Fibroblast of pulmonary artery (primary cell): ENCODE data around the gene OSGIN1.

Experiments used
- DNase-seq: peaks from one replicate; pipeline ENCODE4 v3.0.0-alpha.2; 2010; ENCODE audit warnings: low read depth
- H3K4me3 ChIP-seq: replicated peaks from 2 replicates; pipeline ENCODE4 v1.5.1; 2011; ENCODE audit warnings: low read depth, mild to moderate bottlenecking, control low read depth, low read length, moderate library complexity
- TF ChIP-seq, protein P1 (sequence below): IDR thresholded peaks from 2 replicates; pipeline ENCODE4 v1.5.1; 2011; ENCODE audit warnings: mild to moderate bottlenecking, control low read depth, low read length, inconsistent platforms; ENCODE audit errors: missing control alignments

Gene OSGIN1

DNA sequence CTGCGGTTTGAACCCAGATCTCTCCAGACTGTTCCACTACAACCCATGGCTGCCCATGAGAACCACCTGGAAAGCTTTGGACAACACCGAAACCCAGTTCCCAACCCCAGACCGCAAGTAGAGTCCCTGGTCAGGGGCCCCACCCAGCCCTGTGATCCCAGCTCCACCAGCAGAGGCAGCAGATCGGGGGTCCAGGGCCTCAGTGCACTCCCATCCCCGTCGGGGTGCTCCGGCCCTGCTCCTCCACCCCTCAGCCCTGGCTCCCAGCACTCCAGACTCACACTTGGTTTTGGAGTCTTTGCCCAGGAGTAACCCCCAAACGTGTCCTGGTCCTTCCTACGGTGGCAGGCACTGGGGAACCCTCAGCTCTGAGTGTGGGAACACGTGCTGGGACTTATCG lies 20.7 kb upstream of the OSGIN1 start:
- TF ChIP-seq, protein P1, sequence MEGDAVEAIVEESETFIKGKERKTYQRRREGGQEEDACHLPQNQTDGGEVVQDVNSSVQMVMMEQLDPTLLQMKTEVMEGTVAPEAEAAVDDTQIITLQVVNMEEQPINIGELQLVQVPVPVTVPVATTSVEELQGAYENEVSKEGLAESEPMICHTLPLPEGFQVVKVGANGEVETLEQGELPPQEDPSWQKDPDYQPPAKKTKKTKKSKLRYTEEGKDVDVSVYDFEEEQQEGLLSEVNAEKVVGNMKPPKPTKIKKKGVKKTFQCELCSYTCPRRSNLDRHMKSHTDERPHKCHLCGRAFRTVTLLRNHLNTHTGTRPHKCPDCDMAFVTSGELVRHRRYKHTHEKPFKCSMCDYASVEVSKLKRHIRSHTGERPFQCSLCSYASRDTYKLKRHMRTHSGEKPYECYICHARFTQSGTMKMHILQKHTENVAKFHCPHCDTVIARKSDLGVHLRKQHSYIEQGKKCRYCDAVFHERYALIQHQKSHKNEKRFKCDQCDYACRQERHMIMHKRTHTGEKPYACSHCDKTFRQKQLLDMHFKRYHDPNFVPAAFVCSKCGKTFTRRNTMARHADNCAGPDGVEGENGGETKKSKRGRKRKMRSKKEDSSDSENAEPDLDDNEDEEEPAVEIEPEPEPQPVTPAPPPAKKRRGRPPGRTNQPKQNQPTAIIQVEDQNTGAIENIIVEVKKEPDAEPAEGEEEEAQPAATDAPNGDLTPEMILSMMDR, result no peak
- no peak for DNase-seq
- no peak overlapping the region for H3K4me3 ChIP-seq

GRCh38 chr16:83932955-83933673 lies 19.9 kb upstream of the OSGIN1 start:
- DNase-seq, result no peak
- H3K4me3 ChIP-seq, result no peak overlapping the region
- TF ChIP-seq, protein P1, result no peak

DNA sequence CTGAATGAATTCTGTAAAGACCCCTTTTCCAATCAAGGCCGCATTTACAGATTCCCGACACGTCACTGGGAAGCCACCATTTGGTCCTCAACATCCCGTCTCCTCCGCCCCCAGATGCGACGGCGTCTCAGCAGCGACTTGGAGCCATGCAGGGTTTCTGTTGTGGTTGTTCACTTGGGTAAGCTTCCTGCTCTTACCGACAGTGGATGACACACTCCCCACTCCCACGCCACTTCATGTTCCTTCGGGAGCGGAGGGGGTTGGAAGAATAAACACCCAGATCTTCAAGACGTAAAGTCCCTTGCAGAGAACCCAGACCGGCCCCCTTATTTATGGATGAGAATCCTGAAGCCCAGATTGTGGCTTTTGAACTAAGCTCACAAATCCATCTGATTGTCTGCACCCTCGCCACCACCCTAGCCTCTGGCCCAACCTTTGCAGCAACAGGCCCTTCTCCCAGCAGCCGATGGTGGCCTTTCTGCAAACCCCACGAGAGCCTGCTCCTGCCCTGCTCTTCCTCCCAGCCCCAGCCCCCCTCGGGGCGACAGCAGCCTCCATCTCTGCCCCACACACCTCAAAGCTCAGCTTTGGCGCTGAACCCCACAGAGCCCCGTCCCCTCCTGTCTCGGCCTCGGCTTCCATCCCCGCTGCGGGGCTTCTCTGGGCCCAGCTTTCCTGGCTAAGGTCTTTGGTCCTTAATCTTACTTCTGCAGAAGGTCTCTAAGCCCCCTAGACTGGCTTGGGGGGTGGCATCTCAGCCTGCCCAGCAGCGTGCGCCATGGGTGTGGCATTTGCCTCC lies 19.0 kb upstream of the OSGIN1 start:
- no peak overlapping the region for H3K4me3 ChIP-seq
- TF ChIP-seq, protein P1, result no peak
- DNase-seq, result peak; percentile 42

DNA sequence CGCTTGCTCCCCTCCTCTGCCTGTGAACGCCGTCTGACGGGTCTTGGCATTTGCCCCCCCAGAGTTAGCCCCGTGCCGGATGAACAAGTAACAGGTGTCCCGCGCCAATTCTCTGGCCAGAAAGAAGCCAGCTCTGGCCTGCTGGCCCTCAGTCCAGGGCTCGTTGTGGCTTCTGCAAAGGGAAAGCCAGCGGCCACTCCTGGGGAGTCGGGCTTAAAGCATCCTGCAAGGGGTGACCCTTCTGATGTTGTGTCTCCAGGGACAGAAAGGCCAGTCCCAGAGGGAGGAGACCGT lies 18.4 kb upstream of the OSGIN1 start:
- TF ChIP-seq, protein P1, result no peak
- no peak for DNase-seq
- H3K4me3 ChIP-seq, result no peak overlapping the region

DNA sequence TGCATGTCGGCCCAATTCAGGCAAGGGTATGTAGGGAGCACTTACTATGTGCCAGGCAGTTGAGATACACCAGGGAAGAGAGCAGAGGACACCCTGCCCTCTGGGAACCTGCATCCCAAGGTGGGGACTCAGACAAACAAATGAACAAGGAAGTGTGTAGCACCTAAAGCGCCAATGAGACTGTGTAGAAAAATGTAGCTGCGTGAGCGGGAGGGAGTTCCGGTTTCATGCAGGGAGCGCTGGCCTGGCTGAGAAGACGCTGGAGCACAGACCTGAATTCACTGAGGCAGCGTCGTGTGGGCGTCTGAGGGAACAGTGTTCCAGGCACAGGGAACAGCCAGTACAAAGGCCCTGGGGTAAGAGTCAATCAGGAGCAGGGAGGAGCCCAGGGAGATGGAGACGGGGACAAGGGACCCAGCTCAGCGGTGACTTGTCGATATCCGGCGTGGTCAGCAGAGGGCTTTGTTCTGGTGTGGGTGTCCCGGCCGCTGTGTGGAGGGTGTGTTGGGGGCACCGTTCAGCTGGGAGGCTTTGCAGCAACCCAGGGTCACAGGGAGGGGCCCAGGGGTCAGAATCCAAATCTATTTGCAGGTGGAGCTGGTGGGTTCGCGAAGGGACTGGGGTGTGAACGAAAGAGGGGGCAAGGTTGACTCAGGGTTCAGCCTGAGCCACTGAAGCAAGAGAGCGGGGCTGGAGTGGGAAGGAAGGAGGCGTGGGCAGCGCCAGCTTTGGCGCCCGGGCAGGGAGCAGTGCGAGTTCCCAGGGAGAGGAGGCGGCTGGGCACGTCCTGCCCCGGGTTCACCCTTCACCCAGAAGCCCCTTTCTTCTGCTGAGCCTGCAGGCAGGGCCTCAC lies 17.8 kb upstream of the OSGIN1 start:
- no peak overlapping the region for H3K4me3 ChIP-seq
- TF ChIP-seq, protein P1, result no peak
- DNase-seq, result no peak

DNA sequence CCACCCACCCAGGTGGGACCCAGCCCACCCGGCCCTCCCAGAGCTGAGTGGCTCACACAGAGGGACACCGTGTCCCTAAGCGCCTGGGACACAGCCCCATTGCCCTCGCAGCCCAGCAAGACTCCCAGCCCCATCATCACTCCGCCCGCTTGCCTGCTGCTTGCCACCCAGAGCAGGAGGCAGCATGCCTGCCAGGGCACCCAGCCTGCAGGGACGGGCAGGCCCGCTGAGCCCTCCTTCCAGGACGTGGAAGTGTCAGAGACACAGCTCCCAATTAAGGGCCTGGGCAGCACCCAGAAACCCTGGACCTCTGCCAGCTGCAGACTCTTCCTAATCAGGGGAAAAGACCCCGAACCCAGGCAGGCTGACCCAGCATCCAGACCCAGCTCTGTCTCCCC lies 17.2 kb upstream of the OSGIN1 start:
- TF ChIP-seq, protein P1, result no peak
- DNase-seq, result no peak
- no peak overlapping the region for H3K4me3 ChIP-seq
